GM12878 (cell line): ENCODE results near the gene NELFB. TPM values are rescaled to one million over a fixed set of nuclear protein-coding genes. Genes with fewer than 3 reads are reported as not detected.

Experiments used
- BCL11A ChIP-seq: IDR thresholded peaks from 2 replicates; pipeline ENCODE4 v1.6.1; 2011; ENCODE audit warnings: low read depth, low read length
- BCLAF1 ChIP-seq: fragments of 450-650 bp; IDR thresholded peaks from 2 replicates; pipeline ENCODE4 v1.6.1; 2017; ENCODE audit warnings: antibody characterized with exemption, mild to moderate bottlenecking, moderate library complexity
- E4F1 ChIP-seq: fragments of 450-650 bp; IDR thresholded peaks from 2 replicates; pipeline ENCODE4 v1.6.1; 2018; ENCODE audit warnings: borderline replicate concordance, mild to moderate bottlenecking; ENCODE audit not compliant: partially characterized antibody
- ESRRA ChIP-seq: IDR thresholded peaks from 2 replicates; pipeline ENCODE4 v1.6.1; 2012; ENCODE audit warnings: mild to moderate bottlenecking, low read length, improper control_type of control experiment
- FOXM1 ChIP-seq: IDR thresholded peaks from 2 replicates; pipeline ENCODE4 v1.6.1; 2012; ENCODE audit warnings: low read depth, mild to moderate bottlenecking, inconsistent platforms, low read length, moderate library complexity
- HDAC2 ChIP-seq: fragments of 200-600 bp; sonication (generic); IDR thresholded peaks from 2 replicates; pipeline ENCODE4 v1.6.1; 2017
- MYB ChIP-seq: fragments of 150-350 bp; IDR thresholded peaks from 2 replicates; pipeline ENCODE4 v1.6.1; 2014; ENCODE audit warnings: mild to moderate bottlenecking, low read depth, low read length, borderline replicate concordance
- MYC ChIP-seq: IDR thresholded peaks from 2 replicates; pipeline ENCODE4 v1.6.1; 2011; ENCODE audit warnings: mild to moderate bottlenecking, low read length, moderate library complexity, inconsistent platforms; ENCODE audit not compliant: insufficient read depth, insufficient replicate concordance, insufficient read length, severe bottlenecking
- NFXL1 ChIP-seq: fragments of 450-650 bp; IDR thresholded peaks from 2 replicates; pipeline ENCODE4 v1.6.1; 2017; ENCODE audit warnings: antibody characterized with exemption, mild to moderate bottlenecking, borderline replicate concordance
- PML ChIP-seq: IDR thresholded peaks from 2 replicates; pipeline ENCODE4 v1.6.1; 2012; ENCODE audit warnings: low read length, inconsistent platforms
- RELA ChIP-seq: fragments of 450-650 bp; IDR thresholded peaks from 2 replicates; pipeline ENCODE4 v1.8.0; 2014; ENCODE audit warnings: borderline replicate concordance; ENCODE audit not compliant: partially characterized antibody
- SIX5 ChIP-seq: IDR thresholded peaks from 2 replicates; pipeline ENCODE4 v1.6.1; 2011; ENCODE audit warnings: mild to moderate bottlenecking, low read depth, low read length, moderate library complexity; ENCODE audit not compliant: severe bottlenecking
- TCF3 ChIP-seq: IDR thresholded peaks from 2 replicates; pipeline ENCODE4 v1.6.1; 2012; ENCODE audit warnings: low read depth, mild to moderate bottlenecking, low read length, borderline replicate concordance; ENCODE audit not compliant: insufficient read depth
- YBX1 ChIP-seq: fragments of 450-650 bp; IDR thresholded peaks from 2 replicates; pipeline ENCODE4 v1.6.1; 2016; ENCODE audit warnings: antibody characterized with exemption
- polyA plus RNA-seq, 11 experiments: library from polyadenylated mRNA; depleted of rRNA in 4 of 11; unstranded in 6 of 11; stranded (reverse) in 5 of 11; fragments of >200 nt; fragmentation: Nextera tagmentation in 4 of 11; fragmentation: Illumina TruSeq in 1 of 11; extraction: Ambion mirVana in 4 of 11; extraction: Trizol in 1 of 11; gene quantifications; 1 replicate in 1 of 11; 2 replicates in 10 of 11; pipeline versions ENCODE4 v1.2.1 to v1.2.3, GENCODE V29; 2011 to 2016; ENCODE audit warnings: inconsistent platforms in 2 of 11, missing spikeins in 2 of 11, low read depth in 1 of 11
- total RNA-seq, 4 experiments: library from RNA; depleted of rRNA in 3 of 4; stranded (reverse); fragments of >200 nt in 3 of 4; fragmentation: Illumina TruSeq in 1 of 4; extraction: Trizol in 1 of 4; gene quantifications; 2 replicates each; pipeline versions ENCODE4 v1.2.1 to v1.2.3, GENCODE V29; 2013 to 2021
- TF ChIP-seq, protein P1 (sequence below), 3 experiments: IDR thresholded peaks in 2 of 3; conservative IDR thresholded peaks in 1 of 3; 2 replicates each; pipeline ENCODE4 v1.5.1; 2011; ENCODE audit warnings: low read depth in 3 of 3, low read length in 3 of 3, mild to moderate bottlenecking in 3 of 3, control low read depth in 2 of 3, moderate library complexity in 2 of 3, inconsistent platforms in 1 of 3, mixed read lengths in 1 of 3; ENCODE audit not compliant: control insufficient read depth in 2 of 3, insufficient read depth in 1 of 3; ENCODE audit errors: extremely low read depth in 1 of 3
- TF ChIP-seq, protein P2 (sequence below): fragments of 450-650 bp; formaldehyde crosslinking; IDR thresholded peaks from 2 replicates; pipeline ENCODE4 v1.5.0; 2022; ENCODE audit warnings: mild to moderate bottlenecking, missing genetic modification characterization

The NELFB gene
- total and polyA plus RNA-seq, 10 of the 15 experiments (the other 5 are each of a cell fraction or from before 2014, with no cell fraction given), result 0.19 to 63.4 (median 30.9) TPM

GRCh38 chr9:137254624-137255447 is at the start of gene NELFB (continued):
- TF ChIP-seq BCL11A (no peak), YBX1 (no peak), RELA (peak; percentile 80), MYC (no peak), E4F1 (no peak), MYB (no peak), FOXM1 (no peak), PML (no peak), NFXL1 (0 out of 2 replicates have a peak, but pooled peaks have one; percentile 44), ESRRA (no peak), SIX5 (peak; percentile 80), TCF3 (peak; percentile 79), BCLAF1 (peak; percentile 53; the same call in 1 of the 2 replicates), HDAC2 (no peak)
- TF ChIP-seq, protein P1, sequence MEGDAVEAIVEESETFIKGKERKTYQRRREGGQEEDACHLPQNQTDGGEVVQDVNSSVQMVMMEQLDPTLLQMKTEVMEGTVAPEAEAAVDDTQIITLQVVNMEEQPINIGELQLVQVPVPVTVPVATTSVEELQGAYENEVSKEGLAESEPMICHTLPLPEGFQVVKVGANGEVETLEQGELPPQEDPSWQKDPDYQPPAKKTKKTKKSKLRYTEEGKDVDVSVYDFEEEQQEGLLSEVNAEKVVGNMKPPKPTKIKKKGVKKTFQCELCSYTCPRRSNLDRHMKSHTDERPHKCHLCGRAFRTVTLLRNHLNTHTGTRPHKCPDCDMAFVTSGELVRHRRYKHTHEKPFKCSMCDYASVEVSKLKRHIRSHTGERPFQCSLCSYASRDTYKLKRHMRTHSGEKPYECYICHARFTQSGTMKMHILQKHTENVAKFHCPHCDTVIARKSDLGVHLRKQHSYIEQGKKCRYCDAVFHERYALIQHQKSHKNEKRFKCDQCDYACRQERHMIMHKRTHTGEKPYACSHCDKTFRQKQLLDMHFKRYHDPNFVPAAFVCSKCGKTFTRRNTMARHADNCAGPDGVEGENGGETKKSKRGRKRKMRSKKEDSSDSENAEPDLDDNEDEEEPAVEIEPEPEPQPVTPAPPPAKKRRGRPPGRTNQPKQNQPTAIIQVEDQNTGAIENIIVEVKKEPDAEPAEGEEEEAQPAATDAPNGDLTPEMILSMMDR (IDR thresholded peaks at IDR 0.05 in 2 of 3, conservative IDR thresholded peaks at IDR 0.05 in 1 of 3; ENCODE audit: control insufficient read depth in 2 of 3, extremely low read depth in 1 of 3, insufficient read depth in 1 of 3, low read depth in 3 of 3, low read length in 3 of 3), result no peak; a peak in 1 of 6 replicates
- TF ChIP-seq, protein P2, sequence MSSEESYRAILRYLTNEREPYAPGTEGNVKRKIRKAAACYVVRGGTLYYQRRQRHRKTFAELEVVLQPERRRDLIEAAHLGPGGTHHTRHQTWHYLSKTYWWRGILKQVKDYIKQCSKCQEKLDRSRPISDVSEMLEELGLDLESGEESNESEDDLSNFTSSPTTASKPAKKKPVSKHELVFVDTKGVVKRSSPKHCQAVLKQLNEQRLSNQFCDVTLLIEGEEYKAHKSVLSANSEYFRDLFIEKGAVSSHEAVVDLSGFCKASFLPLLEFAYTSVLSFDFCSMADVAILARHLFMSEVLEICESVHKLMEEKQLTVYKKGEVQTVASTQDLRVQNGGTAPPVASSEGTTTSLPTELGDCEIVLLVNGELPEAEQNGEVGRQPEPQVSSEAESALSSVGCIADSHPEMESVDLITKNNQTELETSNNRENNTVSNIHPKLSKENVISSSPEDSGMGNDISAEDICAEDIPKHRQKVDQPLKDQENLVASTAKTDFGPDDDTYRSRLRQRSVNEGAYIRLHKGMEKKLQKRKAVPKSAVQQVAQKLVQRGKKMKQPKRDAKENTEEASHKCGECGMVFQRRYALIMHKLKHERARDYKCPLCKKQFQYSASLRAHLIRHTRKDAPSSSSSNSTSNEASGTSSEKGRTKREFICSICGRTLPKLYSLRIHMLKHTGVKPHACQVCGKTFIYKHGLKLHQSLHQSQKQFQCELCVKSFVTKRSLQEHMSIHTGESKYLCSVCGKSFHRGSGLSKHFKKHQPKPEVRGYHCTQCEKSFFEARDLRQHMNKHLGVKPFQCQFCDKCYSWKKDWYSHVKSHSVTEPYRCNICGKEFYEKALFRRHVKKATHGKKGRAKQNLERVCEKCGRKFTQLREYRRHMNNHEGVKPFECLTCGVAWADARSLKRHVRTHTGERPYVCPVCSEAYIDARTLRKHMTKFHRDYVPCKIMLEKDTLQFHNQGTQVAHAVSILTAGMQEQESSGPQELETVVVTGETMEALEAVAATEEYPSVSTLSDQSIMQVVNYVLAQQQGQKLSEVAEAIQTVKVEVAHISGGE (CRISPR knock-in tag), result peak; percentile 97
